Activated CD4-positive, alpha-beta memory T cell treated with anti-CD3 and anti-CD28 coated beads for 36 hours (primary cell): Measurements from ENCODE around the gene GCN1. TPM values are rescaled to one million over a fixed set of nuclear protein-coding genes. Genes with fewer than 3 reads are reported as not detected.

ENCODE experiments used
- CTCF ChIA-PET: fragments of 350-600 bp; sonication (Branson Sonifier 250); formaldehyde crosslinking; loops from one replicate; lab custom pipeline; 2021; ENCODE audit warnings: antibody characterized with exemption, inconsistent platforms; lab: Charles Lee
- POLR2A ChIA-PET: fragments of 350-600 bp; sonication (Branson Sonifier 250); formaldehyde crosslinking; loops from one replicate; lab custom pipeline; 2021; ENCODE audit warnings: antibody characterized with exemption; lab: Charles Lee
- DNase-seq: peaks from one replicate; pipeline ENCODE4 v3.0.0-alpha.2; 2020
- H3K27ac Mint-ChIP-seq: one replicate; pipeline ENCODE4 v1.8.0; 2021; ENCODE audit warnings: mixed read lengths
- H3K27me3 Mint-ChIP-seq: one replicate; pipeline ENCODE4 v1.8.0; 2021; ENCODE audit warnings: mixed read lengths
- H3K36me3 Mint-ChIP-seq: one replicate; pipeline ENCODE4 v1.8.0; 2021; ENCODE audit warnings: mixed read lengths
- H3K4me1 Mint-ChIP-seq: one replicate; pipeline ENCODE4 v1.8.0; 2021; ENCODE audit warnings: low read depth, mixed read lengths
- H3K4me3 Mint-ChIP-seq: one replicate; pipeline ENCODE4 v1.8.0; 2021; ENCODE audit warnings: mild to moderate bottlenecking, mixed read lengths
- H3K9me3 Mint-ChIP-seq: one replicate; pipeline ENCODE4 v1.8.0; 2021; ENCODE audit warnings: mixed read lengths
- intact Hi-C: fragments of 100-400 bp; cut with micrococcal nuclease; formaldehyde crosslinking; loops from one replicate; pipeline ENCODE4 v1.15.1; 2023
- total RNA-seq, 2 experiments: library from RNA; stranded (reverse); gene quantifications; one replicate each; pipeline ENCODE4 v1.2.3, GENCODE V29; 2021

Gene GCN1
- total RNA-seq = 100 to 1,000 TPM; 121 TPM

DNA sequence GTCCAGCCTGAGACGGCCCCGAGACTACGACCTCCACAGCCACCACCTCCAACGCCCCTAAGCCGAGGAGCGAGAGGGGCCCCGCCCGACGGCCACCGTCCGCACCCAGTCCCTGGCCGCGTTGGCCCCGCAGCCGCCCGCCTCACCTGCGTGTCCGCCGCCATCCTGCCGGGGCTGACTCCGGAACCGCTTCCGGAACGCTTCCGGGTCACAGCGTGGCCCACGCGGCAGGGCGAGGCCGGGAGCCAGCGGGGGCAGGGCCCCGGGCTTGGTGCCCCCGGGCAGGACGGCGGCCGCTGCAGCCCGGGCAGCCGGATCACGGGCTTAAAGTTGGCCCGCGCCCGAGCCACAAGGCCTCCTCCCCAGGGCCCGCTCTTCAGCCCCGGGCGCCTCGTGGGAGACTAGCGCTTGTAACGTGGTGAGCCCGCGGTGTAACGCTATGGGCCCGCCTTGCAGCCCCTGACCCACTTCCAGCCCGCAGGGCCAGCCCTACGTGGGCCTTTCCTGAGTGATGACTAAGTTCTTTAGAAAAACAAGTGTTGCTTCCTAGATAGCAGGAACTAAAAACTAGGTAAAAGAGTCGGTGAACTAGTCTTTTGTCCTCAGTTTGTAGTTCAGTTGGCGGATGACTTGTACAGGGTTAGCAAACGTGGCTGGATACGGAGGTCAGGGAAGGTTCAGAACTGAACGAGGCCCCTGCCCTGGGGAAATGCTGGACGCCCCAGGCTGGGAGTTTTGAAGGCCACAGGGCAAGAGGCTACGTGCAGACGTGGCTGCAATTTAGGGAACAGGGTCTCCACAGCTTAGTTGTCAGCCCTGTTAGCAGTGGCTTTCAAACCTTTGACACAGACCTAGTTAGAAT, at the start of gene GCN1:
TSS of gene GCN1 (minus strand) at position 182 of the 862 bp plus-strand sequence. CDS start at position 164, 18 bp downstream.
- ChIA-PET POLR2A (interaction anchor here (1.2 to 10.1 kb wide), 4 partner anchors 76 to 187 kb away, joined by 6 to 208 read pairs (median 68); partner anchors contain the start of genes RAB35, RNU4-1 and RNU4-2), CTCF (interaction anchor here (1.0 kb wide), 1 partner anchor 97 kb away, joined by 3 read pairs; the partner anchor contains the start of gene RNU4-2)
- Mint-ChIP-seq H3K36me3 (peaks cover 56% of the 10 kb centered on the region), H3K4me3 (peak within 1 kb of the TSS; percentile 91), H3K4me1 (peaks cover 51% of the 10 kb centered on the region), H3K27me3 (no peaks in the 10 kb centered on the region), H3K27ac (peak within 1 kb of the TSS; percentile 98), H3K9me3 (no peaks in the 10 kb centered on the region)
- peak; percentile 91 for DNase-seq
- intact Hi-C loops = loop anchor here (1.0 to 5.0 kb wide), 3 partner anchors 97 to 207 kb away; partner anchors contain the start of genes BICDL1 and RNU4-2

DNA sequence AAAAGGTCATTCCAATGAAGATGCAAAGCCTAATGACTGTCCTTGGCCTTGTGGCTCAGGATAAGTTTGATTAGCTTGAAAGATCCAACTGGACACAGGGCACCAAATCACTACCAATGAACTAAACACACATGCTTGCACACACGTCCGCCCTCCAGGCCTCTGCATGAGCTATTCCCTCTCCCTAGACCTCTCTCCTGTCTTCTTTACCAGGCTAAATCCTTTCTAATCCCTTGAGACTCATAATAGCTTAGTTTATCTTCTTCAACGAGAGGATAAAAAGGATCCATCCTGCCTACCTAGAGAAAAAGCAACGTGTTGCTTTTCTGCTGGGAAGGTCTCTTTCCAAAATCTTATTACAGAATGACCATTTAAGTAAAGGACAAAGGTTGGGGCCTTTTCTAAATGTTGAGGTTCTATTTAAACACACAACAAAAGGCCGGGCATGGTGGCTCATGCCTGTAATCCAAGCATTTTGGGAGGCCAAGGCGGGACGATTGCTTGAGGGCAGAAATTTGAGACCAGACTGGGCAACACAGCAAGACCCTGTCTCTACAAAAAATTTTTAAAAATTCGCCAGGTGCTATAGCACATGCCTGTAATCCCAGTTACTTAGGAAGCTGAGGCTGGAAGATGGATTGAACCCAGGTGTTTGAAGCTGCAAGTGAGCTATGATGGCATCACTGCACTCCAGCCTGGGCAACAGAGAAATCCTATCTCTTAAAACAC, 48.6 kb upstream of the GCN1 start:
- DNase-seq = no peak
- Mint-ChIP-seq H3K27me3 (no peaks in the 10 kb centered on the region), H3K9me3 (no peaks in the 10 kb centered on the region), H3K4me1 (peaks cover 67% of the 10 kb centered on the region), H3K4me3 (no peak overlapping the region), H3K36me3 (no peaks in the 10 kb centered on the region), H3K27ac (no peak overlapping the region)
- CTCF ChIA-PET = interaction anchor here (0.9 to 10.8 kb wide), 3 partner anchors 8 to 23 kb away, joined by 3 to 111 read pairs (median 15); partner anchors contain the start of gene PXN
- intact Hi-C loops = no loop called here
- POLR2A ChIA-PET = interaction anchor here (0.9 to 1.5 kb wide), 2 partner anchors 12 to 48 kb away, joined by 4 read pairs; partner anchors contain the start of gene RNU4-2

DNA sequence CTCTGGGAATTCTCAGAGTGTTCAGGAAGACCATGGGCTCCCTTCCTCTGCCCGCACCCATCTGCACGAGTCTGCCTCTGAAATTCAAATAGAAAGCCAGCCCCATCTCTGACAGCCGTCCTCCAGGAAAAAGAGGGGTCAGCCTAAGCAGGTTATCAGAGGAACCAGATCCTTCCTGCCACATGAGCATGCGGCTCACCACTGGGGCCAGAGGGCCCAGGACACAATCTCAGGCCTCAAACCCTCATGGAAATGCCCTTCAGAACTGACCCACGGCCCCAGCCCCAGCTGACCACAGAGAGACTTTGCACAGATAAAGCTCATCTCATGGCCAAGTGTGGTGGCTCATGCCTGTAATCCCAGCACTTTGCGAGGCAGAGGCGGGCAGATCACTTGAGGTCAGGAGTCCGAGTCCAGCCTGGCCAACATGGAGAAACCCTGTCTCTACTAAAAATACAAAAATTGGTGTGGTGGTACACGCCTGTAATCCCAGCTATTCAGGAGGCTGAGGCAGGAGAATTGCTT, 47.8 kb upstream of the GCN1 start:
- intact Hi-C loops = no loop called here
- Mint-ChIP-seq H3K9me3 (no peaks in the 10 kb centered on the region), H3K36me3 (no peaks in the 10 kb centered on the region), H3K4me3 (no peak overlapping the region), H3K27ac (no peak overlapping the region), H3K4me1 (peaks cover 67% of the 10 kb centered on the region), H3K27me3 (no peaks in the 10 kb centered on the region)
- DNase-seq = no peak
- ChIA-PET CTCF (interaction anchor here (0.9 to 10.8 kb wide), 3 partner anchors 8 to 24 kb away, joined by 3 to 111 read pairs (median 15); partner anchors contain the start of gene PXN), POLR2A (interaction anchor here (1.5 kb wide), 1 partner anchor 49 kb away, joined by 4 read pairs; the partner anchor contains the start of gene RNU4-2)

DNA sequence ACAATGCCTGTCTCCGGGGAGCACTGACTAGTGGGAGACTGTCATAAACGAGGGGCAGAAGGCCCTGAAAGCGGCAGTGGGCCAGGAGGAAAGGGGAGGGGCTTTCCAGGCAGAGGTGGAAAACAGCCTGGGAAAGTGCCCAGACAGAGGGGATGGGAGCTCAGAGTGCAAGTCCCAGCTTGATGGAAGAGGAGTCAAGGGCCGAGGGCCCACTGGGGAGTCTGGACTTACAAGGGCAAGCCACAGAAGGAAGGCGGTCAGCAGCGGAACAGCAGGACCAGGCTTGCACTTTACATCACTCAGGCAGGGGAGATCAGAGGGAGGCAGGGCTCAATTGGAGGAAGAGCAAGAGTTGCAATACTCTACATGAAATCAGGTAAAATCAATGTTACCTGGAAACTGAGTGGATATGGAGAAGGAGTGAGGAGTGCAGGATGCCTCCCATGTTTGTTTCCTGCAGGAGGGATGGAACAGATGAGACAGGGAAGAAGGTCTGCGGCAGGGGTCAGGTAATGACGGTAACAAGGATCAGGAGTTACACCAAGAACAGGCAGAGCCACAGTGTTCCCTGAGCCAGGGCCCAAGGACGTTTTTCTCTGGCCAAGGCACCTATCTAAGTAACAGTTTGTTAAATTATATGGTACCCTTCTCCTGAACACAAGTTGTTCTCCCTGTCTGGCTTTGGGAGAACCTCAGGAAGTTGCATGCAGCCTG, 47.2 kb upstream of the GCN1 start:
- peaks cover 66% of the 10 kb centered on the region for H3K4me1 Mint-ChIP-seq
- ChIA-PET CTCF (interaction anchor here (2.2 to 10.8 kb wide), 2 partner anchors 13 to 24 kb away, joined by 14 to 111 read pairs; partner anchors contain the start of gene PXN), POLR2A (no interaction called here)
- intact Hi-C loops = no loop called here
- peak overlapping the region; percentile 14 for H3K27ac Mint-ChIP-seq
- DNase-seq = no peak
- no peaks in the 10 kb centered on the region for H3K27me3 Mint-ChIP-seq
- no peaks in the 10 kb centered on the region for H3K9me3 Mint-ChIP-seq
- no peaks in the 10 kb centered on the region for H3K36me3 Mint-ChIP-seq
- no peak overlapping the region for H3K4me3 Mint-ChIP-seq

GRCh38 chr12:120240495-120240833, 45.9 kb upstream of the GCN1 start:
- H3K9me3 Mint-ChIP-seq = no peaks in the 10 kb centered on the region
- H3K4me1 Mint-ChIP-seq = peaks cover 72% of the 10 kb centered on the region
- no peak overlapping the region for H3K27ac Mint-ChIP-seq
- intact Hi-C loops = no loop called here
- no peak for DNase-seq
- H3K36me3 Mint-ChIP-seq = no peaks in the 10 kb centered on the region
- no peaks in the 10 kb centered on the region for H3K27me3 Mint-ChIP-seq
- no peak overlapping the region for H3K4me3 Mint-ChIP-seq
- POLR2A ChIA-PET = interaction anchor here (1.1 to 3.8 kb wide), 2 partner anchors 39 to 51 kb away, joined by 3 to 21 read pairs; partner anchors contain the start of genes RNU4-1, RNU4-2 and RPLP0
- CTCF ChIA-PET = interaction anchor here (1.7 to 10.8 kb wide), 3 partner anchors 12 to 25 kb away, joined by 4 to 111 read pairs (median 14); partner anchors contain the start of gene PXN

DNA sequence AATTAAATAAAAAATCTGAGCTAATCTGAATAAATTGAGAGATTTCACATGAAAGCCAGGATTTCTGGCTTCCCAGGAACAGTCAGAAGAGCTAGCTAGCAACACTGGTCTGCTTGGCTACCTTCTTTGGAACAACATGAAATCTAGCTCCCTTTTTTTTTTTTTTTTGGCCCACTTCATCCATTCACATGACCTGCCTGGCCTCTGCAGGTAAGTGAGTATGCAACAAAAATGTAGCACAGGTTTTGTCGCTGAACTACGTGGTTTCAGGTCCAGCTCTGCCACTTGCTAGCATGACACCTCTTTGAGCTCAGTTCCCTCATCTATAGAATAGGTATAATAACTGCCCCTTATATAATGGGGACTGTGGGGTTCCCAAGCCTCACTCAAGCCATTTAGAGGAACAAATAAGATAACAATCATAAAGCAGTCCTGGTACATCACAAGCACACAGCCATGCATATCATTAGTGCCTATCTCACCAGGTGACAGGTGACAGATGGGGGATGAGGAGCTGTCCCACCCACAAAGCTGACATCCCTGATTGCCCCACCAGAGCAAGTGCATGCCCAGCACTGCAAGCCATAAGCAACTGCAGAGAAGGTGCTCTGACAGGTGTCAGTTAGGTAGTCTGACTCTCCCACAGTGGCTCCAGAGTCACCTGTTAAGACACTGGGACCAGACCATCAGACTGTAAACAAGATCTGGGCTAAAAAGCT, 45.4 kb upstream of the GCN1 start:
- H3K27me3 Mint-ChIP-seq = no peaks in the 10 kb centered on the region
- peaks cover 74% of the 10 kb centered on the region for H3K4me1 Mint-ChIP-seq
- no peaks in the 10 kb centered on the region for H3K9me3 Mint-ChIP-seq
- no peaks in the 10 kb centered on the region for H3K36me3 Mint-ChIP-seq
- intact Hi-C loops = no loop called here
- POLR2A ChIA-PET = interaction anchor here (1.1 to 3.8 kb wide), 3 partner anchors 20 to 52 kb away, joined by 3 to 21 read pairs (median 4); partner anchors contain the start of genes RNU4-1, RNU4-2 and RPLP0
- H3K27ac Mint-ChIP-seq = no peak overlapping the region
- CTCF ChIA-PET = interaction anchor here (0.8 to 10.8 kb wide), 4 partner anchors 11 to 51 kb away, joined by 4 to 111 read pairs (median 10); partner anchors contain the start of genes PXN and RNU4-2
- no peak for DNase-seq
- no peak overlapping the region for H3K4me3 Mint-ChIP-seq

- Mint-ChIP-seq H3K9me3 (no peaks in the 10 kb centered on the region), H3K4me3 (no peak overlapping the region), H3K36me3 (no peaks in the 10 kb centered on the region), H3K27ac (peak overlapping the region; percentile 23), H3K27me3 (no peaks in the 10 kb centered on the region), H3K4me1 (peaks cover 80% of the 10 kb centered on the region)
- intact Hi-C loops = no loop called here
- CTCF ChIA-PET = interaction anchor here (2.1 to 10.8 kb wide), 3 partner anchors 10 to 26 kb away, joined by 9 to 111 read pairs (median 57); partner anchors contain the start of gene PXN
- DNase-seq = no peak
- POLR2A ChIA-PET = interaction anchor here (1.0 to 3.8 kb wide), 4 partner anchors 13 to 53 kb away, joined by 3 to 21 read pairs (median 4); partner anchors contain the start of genes RNU4-1 and RNU4-2
These were observed 44.4 kb upstream of the GCN1 start for GRCh38 chr12:120238839-120239445.

GRCh38 chr12:120238217-120238616, 43.7 kb upstream of the GCN1 start:
- H3K4me1 Mint-ChIP-seq = peaks cover 83% of the 10 kb centered on the region
- H3K27ac Mint-ChIP-seq = peak overlapping the region; percentile 33
- H3K4me3 Mint-ChIP-seq = no peak overlapping the region

GRCh38 chr12:120237360-120238171, 43.1 kb upstream of the GCN1 start:
- Mint-ChIP-seq H3K27me3 (no peaks in the 10 kb centered on the region), H3K4me3 (no peak overlapping the region), H3K9me3 (no peaks in the 10 kb centered on the region), H3K4me1 (peaks cover 85% of the 10 kb centered on the region), H3K36me3 (no peaks in the 10 kb centered on the region), H3K27ac (peak overlapping the region; percentile 33)
- POLR2A ChIA-PET = interaction anchor here (1.0 to 3.8 kb wide), 3 partner anchors 14 to 54 kb away, joined by 3 to 21 read pairs (median 4); partner anchors contain the start of genes RNU4-1 and RNU4-2
- DNase-seq = no peak
- intact Hi-C loops = no loop called here
- CTCF ChIA-PET = interaction anchor here (2.1 to 10.8 kb wide), 4 partner anchors 9 to 27 kb away, joined by 7 to 111 read pairs (median 33); partner anchors contain the start of gene PXN

More at GRCh38 chr12:120238217-120238616, 43.7 kb upstream of the GCN1 start:
- intact Hi-C loops = no loop called here
- H3K9me3 Mint-ChIP-seq = no peaks in the 10 kb centered on the region
- H3K27me3 Mint-ChIP-seq = no peaks in the 10 kb centered on the region
- CTCF ChIA-PET = interaction anchor here (2.1 to 10.8 kb wide), 3 partner anchors 9 to 27 kb away, joined by 9 to 111 read pairs (median 57); partner anchors contain the start of gene PXN
- POLR2A ChIA-PET = interaction anchor here (1.0 to 3.8 kb wide), 3 partner anchors 14 to 54 kb away, joined by 3 to 21 read pairs (median 4); partner anchors contain the start of genes RNU4-1 and RNU4-2
- H3K36me3 Mint-ChIP-seq = no peaks in the 10 kb centered on the region
- no peak for DNase-seq
